Endothelial cell of umbilical vein (primary cell): ENCODE measurements around the gene SPDYE4.

Experiments
- JUN ChIP-seq: IDR thresholded peaks from 2 replicates; pipeline ENCODE4 v1.6.1; 2011; ENCODE audit warnings: borderline replicate concordance, low read depth; ENCODE audit not compliant: insufficient read length, insufficient read depth
- POLR2A ChIP-seq: IDR thresholded peaks from 2 replicates; pipeline ENCODE4 v1.6.1; 2012; ENCODE audit warnings: low read depth, mild to moderate bottlenecking, control low read depth, low read length
- POLR2AphosphoS5 ChIP-seq: IDR thresholded peaks from 2 replicates; pipeline ENCODE4 v1.6.1; 2012; ENCODE audit warnings: low read depth, mild to moderate bottlenecking, control low read depth, low read length, moderate library complexity; ENCODE audit not compliant: insufficient read depth
- TF ChIP-seq, protein P1 (sequence below), 2 donors: IDR thresholded peaks; 1 replicate in 1 of 2; 2 replicates in 1 of 2; pipeline ENCODE4 v1.5.1; 2011; ENCODE audit warnings: low read length in 2 of 2, mild to moderate bottlenecking in 2 of 2, moderate library complexity in 2 of 2, control low read depth in 1 of 2, inconsistent platforms in 1 of 2, low read depth in 1 of 2; ENCODE audit not compliant: insufficient read depth in 1 of 2; ENCODE audit errors: extremely low read depth in 1 of 2
- TF ChIP-seq, protein P2 (sequence below): IDR thresholded peaks from 2 replicates; pipeline ENCODE4 v1.6.1; 2011; ENCODE audit not compliant: insufficient read depth, insufficient read length

GRCh38 chr17:8793649-8794048 is 35.3 kb upstream of the SPDYE4 start:
- TF ChIP-seq, protein P1, sequence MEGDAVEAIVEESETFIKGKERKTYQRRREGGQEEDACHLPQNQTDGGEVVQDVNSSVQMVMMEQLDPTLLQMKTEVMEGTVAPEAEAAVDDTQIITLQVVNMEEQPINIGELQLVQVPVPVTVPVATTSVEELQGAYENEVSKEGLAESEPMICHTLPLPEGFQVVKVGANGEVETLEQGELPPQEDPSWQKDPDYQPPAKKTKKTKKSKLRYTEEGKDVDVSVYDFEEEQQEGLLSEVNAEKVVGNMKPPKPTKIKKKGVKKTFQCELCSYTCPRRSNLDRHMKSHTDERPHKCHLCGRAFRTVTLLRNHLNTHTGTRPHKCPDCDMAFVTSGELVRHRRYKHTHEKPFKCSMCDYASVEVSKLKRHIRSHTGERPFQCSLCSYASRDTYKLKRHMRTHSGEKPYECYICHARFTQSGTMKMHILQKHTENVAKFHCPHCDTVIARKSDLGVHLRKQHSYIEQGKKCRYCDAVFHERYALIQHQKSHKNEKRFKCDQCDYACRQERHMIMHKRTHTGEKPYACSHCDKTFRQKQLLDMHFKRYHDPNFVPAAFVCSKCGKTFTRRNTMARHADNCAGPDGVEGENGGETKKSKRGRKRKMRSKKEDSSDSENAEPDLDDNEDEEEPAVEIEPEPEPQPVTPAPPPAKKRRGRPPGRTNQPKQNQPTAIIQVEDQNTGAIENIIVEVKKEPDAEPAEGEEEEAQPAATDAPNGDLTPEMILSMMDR (IDR thresholded peaks at IDR 0.05; ENCODE audit: extremely low read depth in 1 of 2, insufficient read depth in 1 of 2, low read depth in 1 of 2, low read length in 2 of 2): no peak
- TF ChIP-seq JUN (no peak), POLR2A (no peak), POLR2AphosphoS5 (no peak)
- TF ChIP-seq, protein P2, sequence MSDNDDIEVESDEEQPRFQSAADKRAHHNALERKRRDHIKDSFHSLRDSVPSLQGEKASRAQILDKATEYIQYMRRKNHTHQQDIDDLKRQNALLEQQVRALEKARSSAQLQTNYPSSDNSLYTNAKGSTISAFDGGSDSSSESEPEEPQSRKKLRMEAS: no peak
